Esophagus muscularis mucosa (tissue), 3 donors: ENCODE data around the gene ABTB1.

Source experiments
- EP300 ChIP-seq: sonication (generic); formaldehyde crosslinking; IDR thresholded peaks from one replicate; pipeline ENCODE4 v1.6.1; 2017; ENCODE audit warnings: antibody characterized with exemption
- POLR2AphosphoS5 ChIP-seq, 2 donors: sonication (generic); formaldehyde crosslinking; IDR thresholded peaks; one replicate each; pipeline ENCODE4 v1.6.1; 2017; ENCODE audit warnings: antibody characterized with exemption in 2 of 2

DNA sequence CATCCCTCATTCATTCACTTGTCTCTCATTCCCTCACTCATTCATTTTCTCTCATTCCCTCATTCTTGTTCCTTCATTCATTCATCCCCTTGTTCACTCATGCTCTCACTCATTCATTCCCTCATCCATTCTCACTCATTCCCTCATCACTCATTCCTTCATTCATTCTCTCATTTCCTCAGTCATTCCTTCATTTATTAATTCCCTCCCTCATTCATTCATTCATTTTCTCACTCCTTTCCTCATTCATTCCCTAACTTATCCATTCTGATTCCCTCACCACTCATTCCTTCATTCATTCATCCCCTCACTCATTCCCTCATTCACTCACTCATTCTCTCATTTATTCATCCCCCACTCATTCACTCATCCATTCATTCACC lies 13.8 kb downstream of the ABTB1 start:
- no peak for TF ChIP-seq POLR2AphosphoS5 (IDR thresholded peaks at IDR 0.05)
- no peak for TF ChIP-seq EP300
